K562 (cell line): ENCODE measurements around the gene SPTBN2.

Experiments
- HMG20A ChIP-seq: fragments of 450-650 bp; formaldehyde crosslinking; conservative IDR thresholded peaks from 2 replicates; pipeline ENCODE4 v1.4.0; 2020; ENCODE audit warnings: mild to moderate bottlenecking, mixed read lengths
- MAFF ChIP-seq: IDR thresholded peaks from 2 replicates; pipeline ENCODE4 v1.6.1; 2012; ENCODE audit warnings: low read length, improper control_type of control experiment
- PCBP1 ChIP-seq: fragments of 200-400 bp; formaldehyde crosslinking; IDR thresholded peaks from 2 replicates; pipeline ENCODE4 v1.6.1; 2018; ENCODE audit warnings: mild to moderate bottlenecking, low read depth, low read length; ENCODE audit not compliant: poor library complexity, severe bottlenecking
- PHF8 ChIP-seq: fragments of 200-600 bp; sonication (generic); IDR thresholded peaks from 2 replicates; pipeline ENCODE4 v1.6.1; 2012; ENCODE audit warnings: mixed run types, mild to moderate bottlenecking, inconsistent platforms, low read length, moderate library complexity, borderline replicate concordance
- TRIM24 ChIP-seq, 2 experiments: fragments of 450-650 bp; IDR thresholded peaks; 2 replicates each; pipeline ENCODE4 v1.6.1; 2016

DNA sequence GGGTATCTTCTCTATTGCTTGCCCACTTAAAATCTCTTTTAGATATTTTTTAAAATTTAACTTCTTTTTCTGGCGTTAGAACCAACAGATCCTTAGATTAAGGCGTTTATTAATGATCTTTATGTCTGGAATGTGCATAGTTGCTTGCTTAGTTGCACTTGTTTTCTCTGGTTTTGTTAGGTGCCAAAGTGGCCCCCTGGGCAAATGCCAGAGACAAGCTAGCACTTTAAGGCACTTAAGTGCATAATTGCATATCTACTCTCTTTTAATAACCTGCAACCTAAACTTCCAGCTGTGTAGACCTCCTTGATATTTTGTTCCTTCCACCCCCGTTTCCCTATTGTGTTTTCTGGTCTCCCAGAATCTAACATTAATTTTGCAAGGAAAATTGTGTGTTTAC, 87.2 kb downstream of the SPTBN2 start:
- no peak for TF ChIP-seq HMG20A (CRISPR knock-in tag)
- TF ChIP-seq PCBP1: no peak
- no peak for TF ChIP-seq PHF8
- TF ChIP-seq TRIM24 (IDR thresholded peaks at IDR 0.05): no peak
- TF ChIP-seq MAFF: no peak
